Islet of Langerhans (tissue), 1 donor: ENCODE results near the gene SLC36A1.
"Not testable (repeated sequence)": the region's sequence is repeated elsewhere in the genome, so short reads cannot be mapped to it uniquely, and the experiment has no call there.

Experiments
- FAIRE-seq: peaks from one replicate; lab custom pipeline; 2011; peaks lifted over from hg19 to GRCh38; lab: Jason Lieb, UNC

SLC36A1 gene

DNA sequence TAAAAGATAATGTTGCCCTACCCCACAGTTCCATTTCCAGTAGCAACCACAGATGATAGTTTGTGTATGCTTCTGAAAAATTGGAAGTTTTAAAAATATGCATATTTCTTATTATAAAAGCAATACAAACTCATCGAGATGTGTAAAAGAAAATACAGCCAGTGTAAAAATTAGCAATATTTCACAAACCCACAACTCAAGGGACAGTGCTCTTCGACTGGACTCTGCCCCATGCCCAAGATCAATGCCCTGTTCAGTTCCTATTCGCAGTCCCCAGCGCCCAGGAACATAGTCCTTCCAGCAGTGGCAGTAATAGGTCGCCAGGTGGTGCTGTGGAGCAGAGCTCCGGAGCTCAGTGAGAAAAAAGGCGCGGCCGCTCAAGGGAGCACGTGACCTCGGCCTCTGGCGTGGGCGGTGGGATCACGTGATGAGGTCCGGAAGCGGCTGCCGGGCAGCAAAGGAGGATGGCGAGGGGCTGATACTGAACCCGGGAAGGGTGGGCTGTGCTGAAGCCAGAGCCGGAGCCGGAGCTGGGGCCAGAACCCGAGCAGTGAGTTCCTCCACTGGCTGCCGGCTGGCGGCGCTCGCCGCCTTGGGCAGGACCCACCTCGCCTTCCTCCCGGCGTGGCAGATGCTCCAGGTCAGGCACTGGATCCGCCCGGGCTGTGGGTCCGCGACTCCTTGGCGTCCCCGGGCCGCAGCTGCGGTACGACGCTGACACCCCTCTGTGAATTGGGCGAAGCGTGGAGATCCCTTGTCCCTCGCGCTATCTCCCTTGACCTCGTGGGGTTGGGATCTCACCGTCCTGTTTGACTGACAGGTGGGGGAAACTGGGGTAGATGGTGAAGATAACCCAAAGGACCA lies at the start of gene SLC36A1:
SLC36A1 (plus strand) TSS at position 430 of the 864 bp plus-strand sequence. CDS start 11,190 bp downstream, outside the sequence.
- FAIRE-seq = no peak

DNA sequence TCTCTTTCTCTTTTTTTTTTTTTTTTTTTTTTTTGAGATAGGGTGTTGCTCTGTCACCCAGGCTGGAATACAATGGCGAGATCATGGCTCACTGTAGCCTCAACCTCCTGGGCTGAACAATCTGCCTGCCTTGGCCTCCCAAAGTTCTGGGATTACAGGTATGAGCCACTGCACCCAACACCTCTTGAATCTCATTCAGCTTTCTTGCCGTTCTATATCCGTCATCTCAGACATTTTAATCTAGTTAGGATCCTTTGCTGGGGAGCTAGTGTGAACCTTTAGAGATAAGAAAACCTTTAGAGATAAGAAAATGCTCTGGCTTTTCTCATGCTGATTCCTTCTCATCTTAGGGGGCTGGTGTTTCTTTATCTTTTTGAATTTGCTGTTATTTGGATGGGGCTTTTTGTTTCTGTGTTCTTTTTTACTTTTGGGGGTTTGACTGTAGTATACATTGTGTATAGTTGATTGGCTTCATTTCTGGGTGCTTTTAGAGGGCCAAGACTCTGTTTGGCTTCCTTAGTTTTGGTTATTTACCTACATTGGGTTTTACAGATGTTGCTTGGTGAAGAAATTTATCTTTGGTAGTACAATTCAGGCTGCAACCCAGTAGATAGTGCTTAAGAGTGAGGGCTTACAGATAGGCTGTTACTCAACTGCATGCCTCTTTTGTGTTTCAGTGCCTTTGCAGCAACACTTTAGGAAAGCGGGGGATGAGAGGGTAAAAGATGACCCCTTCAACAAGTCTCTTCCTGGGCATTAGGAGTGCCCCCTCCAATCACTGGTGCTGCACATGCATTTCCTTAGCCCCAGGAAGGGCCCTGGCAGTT lies 41.9 kb upstream of the SLC36A1 start:
- FAIRE-seq = no peak

- FAIRE-seq = no peak
Measured at GRCh38 chr5:151406322-151406947, 41.0 kb upstream of the SLC36A1 start.

DNA sequence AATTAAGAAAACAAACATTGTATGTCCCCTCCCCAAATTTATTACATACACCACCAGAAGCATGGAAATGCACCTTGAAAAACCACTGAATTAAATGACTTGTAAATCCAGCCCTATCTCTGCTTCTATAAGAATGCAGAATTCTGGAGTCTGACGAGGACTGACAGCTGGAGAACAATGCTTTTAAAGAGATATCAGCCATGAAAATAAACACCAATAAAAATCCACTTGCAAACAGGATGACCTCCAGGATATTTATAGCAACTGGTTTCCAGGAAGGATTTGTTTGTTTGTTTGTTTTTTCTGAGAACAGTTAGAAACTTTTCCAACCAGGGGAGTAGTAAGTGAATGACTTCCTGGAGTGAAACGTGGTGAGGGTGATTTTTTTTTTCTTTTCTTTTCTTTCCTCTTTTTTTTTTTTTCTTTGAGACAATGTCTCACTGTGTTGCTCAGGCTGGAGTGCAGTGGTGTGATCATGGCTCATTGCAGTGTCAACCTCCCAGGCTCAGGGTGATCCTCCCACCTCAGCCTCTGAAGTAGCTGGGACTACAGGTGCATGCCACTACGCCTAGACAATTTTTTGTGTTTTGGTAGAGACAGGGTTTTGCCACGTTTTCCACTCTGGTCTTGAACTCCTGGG lies 38.7 kb upstream of the SLC36A1 start:
- no peak for FAIRE-seq

GRCh38 chr5:151413800-151414199 lies 33.6 kb upstream of the SLC36A1 start:
- no peak for FAIRE-seq

GRCh38 chr5:151414536-151414935 lies 32.9 kb upstream of the SLC36A1 start:
- no peak for FAIRE-seq

- no peak for FAIRE-seq
Measured at GRCh38 chr5:151417712-151418111, 29.7 kb upstream of the SLC36A1 start.

DNA sequence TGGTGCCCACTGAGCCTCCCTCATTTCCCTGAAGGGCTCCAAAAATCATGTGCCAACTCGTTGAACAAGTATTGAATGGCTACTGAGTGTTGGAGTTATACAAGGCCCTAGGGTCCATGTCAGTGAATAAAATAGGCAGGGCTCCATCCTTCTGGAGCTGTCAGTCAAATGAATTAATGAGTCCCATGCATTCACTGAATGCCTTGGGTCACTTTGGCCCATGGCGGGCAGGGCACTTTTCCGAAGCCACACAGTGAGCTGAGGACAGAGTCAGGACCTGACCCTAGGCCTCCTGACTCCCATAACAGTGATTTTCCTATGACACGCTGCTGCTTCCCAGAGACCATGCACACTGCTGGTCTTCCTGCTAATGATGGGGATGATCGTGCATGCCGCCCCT lies 27.3 kb upstream of the SLC36A1 start:
- no peak for FAIRE-seq

- no peak for FAIRE-seq
Measured at GRCh38 chr5:151424892-151425523, 22.4 kb upstream of the SLC36A1 start.

- not testable (repeated sequence) for FAIRE-seq
Measured at GRCh38 chr5:151426347-151426746, 21.1 kb upstream of the SLC36A1 start.

- no peak for FAIRE-seq
Measured at GRCh38 chr5:151427258-151427657, 20.1 kb upstream of the SLC36A1 start.

DNA sequence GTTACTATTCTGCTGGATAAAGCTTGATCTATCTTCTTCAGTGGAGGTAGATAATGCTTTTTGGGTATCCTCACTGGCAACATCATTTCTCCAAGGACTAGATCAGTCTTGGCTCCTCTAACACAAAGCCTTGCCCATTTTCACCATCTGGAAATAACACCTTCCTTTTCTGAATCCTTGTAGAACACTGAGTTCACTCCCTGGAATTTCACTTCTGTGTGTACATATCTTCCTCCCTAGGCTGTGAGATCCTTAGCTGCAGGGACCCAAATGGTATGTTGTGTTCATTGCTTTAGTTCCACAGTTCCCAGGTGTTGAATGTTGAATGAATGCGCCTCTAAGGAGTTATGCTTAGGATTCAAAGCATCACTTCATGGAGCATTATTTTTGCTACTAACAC lies 16.7 kb upstream of the SLC36A1 start:
- no peak for FAIRE-seq

GRCh38 chr5:151431666-151432065 lies 15.7 kb upstream of the SLC36A1 start:
- FAIRE-seq = no peak

DNA sequence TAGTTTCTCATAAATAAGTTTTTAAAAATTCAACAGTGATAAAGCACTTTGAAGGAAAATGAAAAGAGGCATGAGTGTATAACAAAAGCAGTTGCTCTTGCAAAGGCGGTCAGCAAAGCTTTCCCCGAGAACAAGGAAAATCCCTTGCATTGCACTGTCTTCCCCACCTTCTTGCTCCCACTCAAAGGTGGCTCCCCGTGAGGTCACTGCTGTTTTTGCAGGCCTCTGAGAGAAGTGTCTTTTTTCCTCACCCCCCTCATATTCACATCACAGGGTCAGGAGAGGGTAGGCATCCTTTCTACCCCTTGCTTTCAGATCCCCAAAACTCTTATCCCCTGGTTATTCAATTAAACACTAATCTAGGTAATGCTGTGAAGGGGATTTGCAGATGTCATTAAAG lies 15.2 kb upstream of the SLC36A1 start:
- FAIRE-seq = no peak

GRCh38 chr5:151434570-151435237 lies 12.7 kb upstream of the SLC36A1 start:
- FAIRE-seq = no peak

DNA sequence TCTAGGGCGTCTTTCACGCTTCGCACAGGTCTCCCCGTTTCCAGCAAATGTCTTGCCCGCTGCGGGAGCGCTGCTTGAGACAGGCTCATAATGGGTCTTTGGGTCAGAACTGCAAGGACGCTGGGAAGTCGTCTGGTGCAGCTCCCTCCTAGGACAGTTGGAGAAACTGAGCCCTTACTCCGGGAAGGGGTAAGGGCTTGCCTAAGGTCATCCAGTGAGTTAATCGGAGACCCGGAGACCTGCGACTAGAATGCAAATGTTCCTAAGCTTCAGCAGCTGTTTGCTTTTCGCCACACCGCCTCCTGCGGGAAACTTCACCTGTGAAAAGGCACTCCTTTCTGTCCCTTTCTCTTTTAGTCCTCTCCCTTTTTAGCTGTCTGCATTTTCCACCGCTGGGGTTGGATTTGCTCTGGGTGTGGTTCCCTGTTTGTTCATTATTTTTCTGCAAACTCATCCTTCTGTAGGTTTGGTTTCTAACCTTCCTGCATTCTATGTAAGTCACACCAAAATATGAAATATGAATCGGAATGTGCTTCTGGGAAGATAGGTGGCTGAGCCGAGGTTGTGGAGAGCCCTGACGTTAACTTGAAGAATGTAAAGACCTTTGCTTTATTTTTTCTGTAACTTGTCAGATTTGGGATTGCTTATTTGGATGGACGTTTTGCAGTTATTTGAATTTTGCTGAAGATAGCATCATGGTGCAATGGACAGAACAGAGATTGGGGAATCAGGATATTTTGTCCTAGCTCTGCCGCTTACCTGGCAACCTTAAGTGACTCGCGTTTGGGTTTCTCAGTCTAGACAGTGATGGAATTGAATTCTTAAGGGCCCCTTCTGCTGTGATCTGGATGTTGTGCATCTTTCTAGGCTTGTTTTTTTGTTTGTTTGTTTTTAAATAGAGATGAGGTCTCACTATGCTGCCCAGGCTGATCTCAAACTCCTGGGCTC lies 909 bp downstream of the SLC36A1 start:
- FAIRE-seq = no peak

GRCh38 chr5:151449297-151449696 lies 1.9 kb downstream of the SLC36A1 start:
- FAIRE-seq = no peak

- FAIRE-seq = no peak
Measured at GRCh38 chr5:151449839-151450238, 2.4 kb downstream of the SLC36A1 start.

DNA sequence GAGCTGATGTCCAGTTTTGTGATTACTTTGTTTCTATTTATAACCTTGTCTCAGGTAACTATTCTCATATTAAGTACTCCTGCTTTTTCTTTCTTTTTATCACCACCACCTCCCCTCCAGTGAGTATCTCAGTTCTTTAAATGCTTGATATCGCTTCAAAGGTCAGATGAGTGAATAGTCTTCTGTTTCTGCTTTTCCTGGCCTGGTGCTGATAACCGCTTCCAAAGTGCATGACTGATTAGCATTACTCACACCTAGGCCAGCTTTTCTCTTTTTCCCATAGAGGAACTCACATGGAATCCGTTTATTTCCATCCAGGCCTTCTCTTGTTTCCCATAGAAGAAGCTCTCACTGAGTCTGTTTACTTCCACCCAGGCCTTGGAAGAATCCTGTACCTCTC lies 3.2 kb downstream of the SLC36A1 start:
- no peak for FAIRE-seq
